Measurements from ENCODE around the gene FANCD2. TPM values are rescaled to one million over a fixed set of nuclear protein-coding genes. Genes with fewer than 3 reads are reported as not detected.
"Not testable (repeated sequence)": the region's sequence is repeated elsewhere in the genome, so short reads cannot be mapped to it uniquely, and the experiment has no call there.

FANCD2 gene
- total RNA-seq, 1 experiment from 2014 or later, result 13.6 TPM

DNA sequence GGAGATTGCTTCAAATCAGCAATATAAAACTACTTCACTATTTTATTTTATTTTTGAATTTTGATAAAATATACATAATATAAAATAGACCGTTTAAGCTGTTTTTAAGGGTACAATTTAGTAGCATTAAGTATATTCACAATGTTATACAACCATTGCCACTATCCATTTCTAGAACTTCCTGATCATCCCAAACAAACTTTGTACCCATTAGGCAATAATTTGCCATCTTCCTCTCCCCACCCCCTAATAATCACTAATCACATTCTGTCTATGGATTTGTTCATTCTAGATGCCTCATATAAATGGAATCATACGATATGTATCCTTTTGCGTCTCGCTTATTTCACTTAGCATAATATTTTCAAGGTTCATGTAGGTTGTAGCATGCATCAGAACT lies 28.9 kb downstream of the FANCD2 start:
- no peaks in the 10 kb centered on the region for H3K27me3 ChIP-seq
- H3K4me3 ChIP-seq, result no peak overlapping the region
- no peaks in the 10 kb centered on the region; the same call in 1 of the 2 replicates for H3K36me3 ChIP-seq
- H3K9me3 ChIP-seq, result no peaks in the 10 kb centered on the region
- DNase-seq, result no peak

DNA sequence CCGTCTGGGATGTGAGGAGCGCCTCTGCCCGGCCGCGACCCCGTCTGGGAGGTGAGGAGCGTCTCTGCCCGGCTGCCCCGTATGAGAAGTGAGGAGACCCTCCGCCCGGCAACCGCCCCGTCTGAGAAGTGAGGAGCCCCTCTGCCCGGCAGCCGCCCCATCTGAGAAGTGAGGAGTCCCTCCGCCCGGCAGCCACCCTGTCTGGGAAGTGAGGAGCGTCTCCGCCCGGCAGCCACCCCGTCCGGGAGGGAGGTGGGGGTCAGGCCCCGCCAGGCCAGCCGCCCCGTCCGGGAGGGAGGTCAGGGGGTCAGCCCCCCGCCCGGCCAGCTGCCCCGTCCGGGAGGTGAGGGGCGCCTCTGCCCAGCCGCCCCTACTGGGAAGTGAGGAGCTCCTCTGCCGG lies 43.8 kb downstream of the FANCD2 start:
- not testable (repeated sequence) for H3K9me3 ChIP-seq, H3K27me3 ChIP-seq, DNase-seq, H3K4me3 ChIP-seq
- H3K36me3 ChIP-seq, result peaks cover 11% of the 10 kb centered on the region

DNA sequence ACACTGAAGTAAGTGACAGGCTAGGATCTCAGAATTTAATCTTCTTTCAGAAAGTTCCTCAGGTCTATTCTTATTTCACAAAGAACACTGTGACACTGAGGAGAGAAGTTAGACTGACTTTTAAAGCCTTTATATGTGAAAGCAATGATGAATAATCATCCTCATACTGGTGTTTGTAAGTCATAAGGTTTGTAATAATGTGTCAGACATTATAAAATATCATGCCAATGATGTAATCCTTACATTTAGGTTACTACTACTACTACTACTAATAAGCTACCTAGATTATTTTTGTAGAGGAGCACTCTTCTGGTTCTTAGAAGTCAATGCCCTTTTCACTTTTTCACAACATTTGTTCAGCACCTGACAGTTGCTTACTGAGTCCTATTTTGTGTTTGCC lies 48.4 kb downstream of the FANCD2 start:
- Histone ChIP-seq H3K27me3 (no peaks in the 10 kb centered on the region), H3K4me3 (no peak overlapping the region), H3K36me3 (peaks cover 8% of the 10 kb centered on the region), H3K9me3 (no peaks in the 10 kb centered on the region)
- DNase-seq, result no peak

DNA sequence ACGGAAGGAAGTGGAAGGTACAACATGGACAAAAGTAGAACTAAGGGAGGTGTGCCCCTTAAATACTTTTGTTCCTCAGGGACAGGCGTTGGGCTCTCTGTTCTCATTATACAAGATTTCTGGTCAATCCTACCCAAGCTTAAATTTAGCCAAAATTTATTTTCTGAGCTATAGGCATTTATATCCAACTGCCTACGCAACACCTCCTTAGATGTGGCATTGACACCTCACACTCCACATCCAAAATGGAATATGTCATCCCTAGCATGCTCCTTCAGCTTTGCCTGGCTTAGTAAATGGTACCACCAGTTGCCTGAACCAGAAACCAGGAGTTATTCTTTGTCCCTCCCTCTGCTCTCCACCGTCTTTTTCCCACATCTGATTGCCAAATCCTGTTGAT lies 55.6 kb downstream of the FANCD2 start:
- Histone ChIP-seq H3K27me3 (no peaks in the 10 kb centered on the region), H3K9me3 (no peaks in the 10 kb centered on the region), H3K36me3 (peaks cover 2% of the 10 kb centered on the region), H3K4me3 (no peak overlapping the region)
- no peak for DNase-seq

DNA sequence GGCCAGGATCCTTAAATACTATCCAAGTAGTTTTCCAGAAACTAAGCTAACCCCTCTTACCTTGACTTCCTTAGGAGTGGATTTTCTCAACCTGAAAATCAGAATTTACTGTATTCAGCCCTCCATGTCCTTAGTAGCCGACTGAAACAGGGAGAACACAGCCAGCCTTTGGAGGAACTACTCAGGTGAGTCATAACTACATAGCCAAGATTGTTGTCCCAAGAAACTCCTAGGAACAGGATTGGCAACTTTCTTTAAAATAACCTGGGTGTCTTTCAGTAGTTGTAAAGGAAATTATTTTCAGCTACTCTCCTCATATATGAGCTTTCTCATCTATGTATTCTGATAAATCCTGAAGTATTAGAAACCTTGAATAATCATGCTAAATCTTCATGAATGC lies 59.5 kb downstream of the FANCD2 start:
- Histone ChIP-seq H3K4me3 (no peak overlapping the region), H3K27me3 (no peaks in the 10 kb centered on the region), H3K9me3 (no peaks in the 10 kb centered on the region), H3K36me3 (peaks cover 4% of the 10 kb centered on the region)
- DNase-seq, result no peak

DNA sequence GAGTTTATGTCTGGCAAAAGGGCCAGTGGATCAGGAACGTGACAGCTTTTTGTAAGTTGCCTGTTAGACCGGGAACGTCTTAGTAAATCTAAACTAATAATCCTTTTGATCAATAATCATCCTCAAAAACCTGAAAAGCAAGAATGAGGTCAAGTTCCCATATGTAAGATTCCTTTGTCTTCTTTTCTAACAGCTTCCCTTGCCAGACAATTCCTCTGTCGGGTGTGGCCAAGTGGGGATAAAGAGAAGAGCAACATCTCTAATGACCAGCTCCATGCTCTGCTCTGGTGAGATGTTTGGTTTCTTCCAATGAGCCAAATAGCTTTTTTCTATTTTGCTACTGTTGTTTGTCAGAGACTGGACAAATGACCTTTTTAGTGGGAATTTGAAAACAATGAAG lies 62.0 kb downstream of the FANCD2 start:
- no peaks in the 10 kb centered on the region for H3K27me3 ChIP-seq
- DNase-seq, result no peak
- H3K36me3 ChIP-seq, result peaks cover 2% of the 10 kb centered on the region
- no peak overlapping the region for H3K4me3 ChIP-seq
- no peaks in the 10 kb centered on the region for H3K9me3 ChIP-seq

DNA sequence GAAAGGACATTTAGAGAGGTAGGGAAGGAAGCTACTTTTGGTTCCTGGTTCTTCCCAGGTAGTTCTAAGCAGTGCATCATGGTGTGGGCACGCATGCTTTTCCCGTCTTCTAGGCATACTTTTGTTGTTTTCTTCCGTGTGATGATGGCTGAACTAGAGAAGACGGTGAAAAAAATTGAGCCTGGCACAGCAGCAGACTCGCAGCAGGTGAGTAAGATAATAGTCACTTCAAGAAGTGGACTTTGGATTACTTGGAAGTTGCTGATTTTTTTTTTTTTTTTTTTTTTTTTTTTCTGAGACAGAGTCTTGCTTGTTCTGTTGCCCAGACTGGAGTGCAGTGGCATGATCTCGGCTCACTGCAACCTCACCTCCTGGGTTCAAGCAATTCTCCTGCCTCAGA lies 63.9 kb downstream of the FANCD2 start:
- Histone ChIP-seq H3K36me3 (peaks cover 2% of the 10 kb centered on the region), H3K9me3 (no peaks in the 10 kb centered on the region), H3K27me3 (no peaks in the 10 kb centered on the region), H3K4me3 (no peak overlapping the region)
- no peak for DNase-seq

DNA sequence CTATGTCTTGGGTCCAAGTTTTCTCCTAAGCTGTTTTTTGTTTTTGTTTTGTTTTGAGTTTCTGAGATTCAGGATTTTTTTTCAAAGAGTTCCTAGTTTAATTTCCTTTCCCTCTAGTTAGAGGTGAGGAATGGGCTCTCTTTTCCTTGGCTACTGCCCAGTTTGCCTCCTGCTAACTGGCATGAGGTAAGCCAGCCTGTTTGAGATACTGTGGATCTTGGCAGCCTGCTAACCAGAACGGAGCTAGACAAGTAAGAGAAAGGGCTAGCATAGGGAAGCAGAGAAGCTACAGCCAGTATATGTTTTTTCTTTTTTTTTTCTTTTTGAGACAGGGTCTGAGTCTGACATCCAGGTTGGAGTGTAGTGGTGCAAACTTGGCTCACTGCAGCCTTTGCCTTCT lies 64.5 kb downstream of the FANCD2 start:
- DNase-seq, result not testable (repeated sequence)

DNA sequence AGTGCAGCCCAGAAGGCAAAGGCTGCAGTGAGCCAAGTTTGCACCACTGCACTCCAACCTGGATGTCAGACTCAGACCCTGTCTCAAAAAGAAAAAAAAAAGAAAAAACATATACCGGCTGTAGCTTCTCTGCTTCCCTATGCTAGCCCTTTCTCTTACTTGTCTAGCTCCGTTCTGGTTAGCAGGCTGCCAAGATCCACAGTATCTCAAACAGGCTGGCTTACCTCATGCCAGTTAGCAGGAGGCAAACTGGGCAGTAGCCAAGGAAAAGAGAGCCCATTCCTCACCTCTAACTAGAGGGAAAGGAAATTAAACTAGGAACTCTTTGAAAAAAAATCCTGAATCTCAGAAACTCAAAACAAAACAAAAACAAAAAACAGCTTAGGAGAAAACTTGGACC lies 65.2 kb downstream of the FANCD2 start:
- H3K27me3 ChIP-seq, H3K4me3 ChIP-seq, DNase-seq, H3K36me3 ChIP-seq, H3K9me3 ChIP-seq: not testable (repeated sequence)

More for the DNA sequence above, 64.5 kb downstream of the FANCD2 start:
- not testable (repeated sequence) for H3K36me3 ChIP-seq, H3K9me3 ChIP-seq, H3K27me3 ChIP-seq, H3K4me3 ChIP-seq

DNA sequence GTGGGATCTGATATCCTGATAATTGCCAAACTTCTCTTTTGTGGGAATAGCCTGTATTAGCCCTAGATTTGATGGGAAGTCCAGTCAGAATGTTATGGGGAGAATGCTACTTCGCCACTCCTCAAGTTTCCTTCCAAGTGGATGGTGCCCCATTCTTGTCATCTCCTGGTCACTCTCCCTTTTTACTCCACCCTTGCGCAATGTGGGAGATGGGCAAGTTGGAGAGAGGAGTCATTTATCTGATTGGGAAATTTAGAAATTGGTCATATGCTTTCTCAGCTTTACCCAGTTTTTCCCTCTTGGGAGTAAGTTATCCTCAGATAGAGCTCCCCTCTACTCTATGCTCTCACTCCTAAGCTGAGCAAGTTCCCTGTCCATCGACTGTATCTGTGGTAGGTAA lies 67.4 kb downstream of the FANCD2 start:
- no peaks in the 10 kb centered on the region for H3K27me3 ChIP-seq
- no peak overlapping the region for H3K4me3 ChIP-seq
- H3K9me3 ChIP-seq, result no peaks in the 10 kb centered on the region
- peaks cover 4% of the 10 kb centered on the region; the same call in 1 of the 2 replicates for H3K36me3 ChIP-seq
- DNase-seq, result no peak

DNA sequence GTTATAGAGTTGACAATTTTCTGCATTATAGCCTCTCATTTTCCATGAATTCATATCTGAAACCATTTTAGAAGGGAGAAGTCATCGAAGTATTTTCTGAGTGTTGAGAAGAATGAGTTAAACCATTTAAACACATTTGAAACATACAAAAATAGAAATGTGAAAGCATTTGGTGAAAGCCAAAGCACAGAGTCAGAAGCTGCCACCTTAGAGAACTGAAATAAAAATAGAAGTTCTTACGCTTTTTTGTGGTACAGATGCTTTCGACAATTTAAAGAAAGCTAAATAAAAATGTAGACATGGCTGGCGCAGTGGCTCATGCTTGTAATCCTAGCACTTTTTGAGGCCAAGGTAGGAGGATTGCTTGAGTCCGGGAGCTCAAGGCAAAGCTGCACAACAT lies 72.8 kb downstream of the FANCD2 start:
- Histone ChIP-seq H3K4me3 (no peak overlapping the region), H3K27me3 (no peaks in the 10 kb centered on the region), H3K9me3 (no peaks in the 10 kb centered on the region), H3K36me3 (peaks cover 2% of the 10 kb centered on the region; the same call in 1 of the 2 replicates)
- DNase-seq, result no peak

DNA sequence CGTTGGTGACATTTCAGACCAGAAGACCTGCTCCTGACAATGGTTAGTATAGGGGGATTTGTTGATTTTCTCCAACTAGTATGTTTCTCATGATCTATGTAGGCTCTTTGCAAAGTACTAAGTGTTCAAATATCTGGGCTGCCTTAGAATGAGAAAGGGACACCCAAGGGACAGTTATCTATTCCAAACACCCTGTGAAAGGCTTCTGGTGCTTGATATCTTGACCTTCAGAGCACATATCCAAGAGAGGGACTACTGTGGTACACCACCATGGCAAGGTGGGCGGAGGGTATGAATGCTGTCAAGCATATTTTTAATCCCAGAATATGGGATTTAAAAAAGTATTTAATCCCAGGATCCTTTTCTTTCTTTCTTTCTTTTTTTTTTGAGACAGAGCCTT lies 80.7 kb downstream of the FANCD2 start:
- Histone ChIP-seq H3K9me3 (no peaks in the 10 kb centered on the region), H3K36me3 (no peaks in the 10 kb centered on the region), H3K4me3 (no peak overlapping the region), H3K27me3 (no peaks in the 10 kb centered on the region)
- DNase-seq, result no peak

DNA sequence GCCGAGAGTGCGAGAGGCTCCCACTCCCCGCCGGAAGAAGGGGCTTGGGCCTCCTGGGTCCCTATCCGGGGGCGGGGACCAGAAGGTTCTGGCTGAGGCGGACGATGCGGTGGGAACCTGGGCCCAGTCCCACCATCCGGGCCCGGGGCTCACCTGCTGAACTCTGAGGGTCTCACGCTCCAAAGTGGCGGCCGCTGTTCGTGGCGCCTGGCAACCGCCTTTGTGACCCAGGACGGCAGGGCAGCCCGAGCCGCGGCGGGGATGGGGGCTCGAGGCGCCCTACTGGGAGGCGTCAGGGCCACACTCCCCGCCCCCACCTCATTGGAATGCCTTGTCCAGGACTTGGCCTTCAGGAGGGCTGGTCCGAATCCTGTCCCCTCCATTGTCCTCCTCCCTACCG lies 81.9 kb downstream of the FANCD2 start, which contains the start of gene FANCD2OS:
FANCD2OS (minus strand) TSS at position 165 of the 400 bp plus-strand sequence. CDS start 3,481 bp downstream, outside the sequence.
- Histone ChIP-seq H3K4me3 (no peak within 1 kb of the TSS), H3K27me3 (no peaks in the 10 kb centered on the region), H3K9me3 (no peaks in the 10 kb centered on the region), H3K36me3 (no peaks in the 10 kb centered on the region)
- DNase-seq, result no peak

DNA sequence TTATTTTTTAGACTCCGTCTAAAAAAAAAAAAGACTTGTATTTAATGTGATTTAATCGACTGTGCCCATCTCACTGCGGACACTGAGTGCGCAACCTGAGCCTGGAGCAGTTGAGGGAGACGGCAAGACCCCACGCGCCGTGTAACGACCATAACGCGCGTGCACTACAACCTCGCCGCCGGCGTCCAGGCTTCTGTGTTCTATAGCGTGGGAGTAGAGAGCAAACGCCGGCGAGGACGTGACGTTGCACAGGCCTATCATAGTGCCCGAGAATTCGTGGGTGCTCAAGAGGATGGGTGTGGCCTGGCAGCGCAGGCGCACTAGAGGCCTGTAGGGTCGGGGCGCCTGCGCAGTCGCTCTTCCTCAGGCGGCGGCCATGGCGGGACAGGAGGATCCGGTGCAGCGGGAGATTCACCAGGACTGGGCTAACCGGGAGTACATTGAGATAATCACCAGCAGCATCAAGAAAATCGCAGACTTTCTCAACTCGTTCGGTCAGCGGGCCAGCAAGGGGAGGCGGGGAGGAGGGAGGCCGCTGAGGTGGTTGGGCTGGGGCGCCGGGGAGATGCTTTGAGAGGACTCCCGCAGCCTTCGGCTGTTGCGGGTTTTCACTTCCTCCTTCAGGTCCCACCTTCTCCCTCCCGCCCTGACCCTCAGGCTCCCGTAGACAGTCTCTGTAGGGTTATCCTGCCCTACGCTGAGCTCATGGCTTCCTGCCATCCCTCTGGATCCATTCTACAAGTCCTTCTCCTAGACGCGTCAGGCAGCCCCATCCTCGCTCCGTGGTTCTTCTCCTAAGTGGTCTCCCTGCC lies 89.3 kb downstream of the FANCD2 start, which contains the start of gene BRK1:
BRK1 (plus strand) TSS at position 350 of the 812 bp plus-strand sequence; CDS start at position 377, 27 bp downstream.
- Histone ChIP-seq H3K27me3 (no peaks in the 10 kb centered on the region), H3K4me3 (peak within 1 kb of the TSS; percentile 79), H3K36me3 (no peaks in the 10 kb centered on the region), H3K9me3 (no peaks in the 10 kb centered on the region)
- DNase-seq, result peak; percentile 91

DNA sequence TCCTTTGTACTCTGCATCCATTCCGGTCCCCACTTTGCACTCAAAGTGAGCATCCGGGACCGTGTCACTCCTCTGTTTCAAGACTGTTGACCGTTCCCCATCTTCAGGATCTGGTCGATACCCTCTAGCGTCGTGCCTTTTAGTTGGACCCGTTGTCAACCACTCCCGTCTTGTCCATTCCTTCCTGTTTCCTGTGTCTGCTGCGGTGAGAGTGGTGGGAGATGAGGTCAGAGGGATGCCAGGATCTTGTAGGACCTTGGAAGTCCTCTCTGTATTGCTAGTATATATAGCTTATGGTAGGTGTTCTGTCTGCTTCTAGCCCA lies 89.9 kb downstream of the FANCD2 start:
- Histone ChIP-seq H3K4me3 (peak overlapping the region; percentile 79), H3K27me3 (no peaks in the 10 kb centered on the region), H3K36me3 (no peaks in the 10 kb centered on the region), H3K9me3 (no peaks in the 10 kb centered on the region)
- peak; percentile 17 for DNase-seq

DNA sequence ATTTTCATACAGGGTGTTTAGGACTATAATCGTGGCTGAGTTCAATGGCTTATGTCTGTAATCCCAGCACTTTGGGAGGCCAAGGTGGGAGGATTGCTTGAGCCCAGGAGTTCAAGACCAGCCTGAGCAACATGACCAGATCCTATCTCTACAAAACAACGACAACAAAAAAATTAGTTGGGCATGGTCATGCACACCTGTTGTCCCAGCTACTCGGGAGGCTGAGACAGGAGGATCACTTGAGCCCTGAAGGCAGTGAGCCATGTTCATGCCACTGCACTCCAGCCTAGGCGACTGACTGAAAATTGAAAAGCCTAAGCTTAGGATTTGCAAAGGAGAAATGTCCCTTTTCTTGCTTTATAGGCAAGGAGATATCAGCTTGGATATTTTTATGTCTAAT lies 90.7 kb downstream of the FANCD2 start:
- no peaks in the 10 kb centered on the region for H3K9me3 ChIP-seq
- H3K4me3 ChIP-seq, result peak overlapping the region; percentile 79
- no peaks in the 10 kb centered on the region for H3K27me3 ChIP-seq
- no peak for DNase-seq
- H3K36me3 ChIP-seq, result no peaks in the 10 kb centered on the region; the same call in 1 of the 2 replicates

DNA sequence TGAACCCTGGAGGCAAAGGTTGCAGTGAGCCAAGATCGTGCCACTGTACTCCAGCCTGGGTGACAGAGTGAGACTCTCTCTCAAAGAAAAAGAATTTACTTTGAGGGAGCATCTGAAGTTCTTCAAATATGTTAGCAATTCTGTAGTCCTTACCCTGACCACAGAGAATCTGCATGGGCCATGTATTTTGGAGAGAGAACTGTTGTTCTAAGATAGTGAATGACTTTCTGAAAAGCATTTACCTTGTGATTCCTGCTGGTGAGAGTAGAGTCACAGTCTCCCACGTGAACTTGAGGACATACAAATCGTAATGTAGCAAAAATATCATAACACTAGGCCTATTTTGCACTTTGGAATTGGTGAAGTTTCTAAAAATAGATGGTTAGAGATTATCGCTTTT lies 93.1 kb downstream of the FANCD2 start:
- Histone ChIP-seq H3K27me3 (no peaks in the 10 kb centered on the region), H3K4me3 (no peak overlapping the region), H3K9me3 (no peaks in the 10 kb centered on the region), H3K36me3 (peaks cover 2% of the 10 kb centered on the region; the same call in 1 of the 2 replicates)
- no peak for DNase-seq

DNA sequence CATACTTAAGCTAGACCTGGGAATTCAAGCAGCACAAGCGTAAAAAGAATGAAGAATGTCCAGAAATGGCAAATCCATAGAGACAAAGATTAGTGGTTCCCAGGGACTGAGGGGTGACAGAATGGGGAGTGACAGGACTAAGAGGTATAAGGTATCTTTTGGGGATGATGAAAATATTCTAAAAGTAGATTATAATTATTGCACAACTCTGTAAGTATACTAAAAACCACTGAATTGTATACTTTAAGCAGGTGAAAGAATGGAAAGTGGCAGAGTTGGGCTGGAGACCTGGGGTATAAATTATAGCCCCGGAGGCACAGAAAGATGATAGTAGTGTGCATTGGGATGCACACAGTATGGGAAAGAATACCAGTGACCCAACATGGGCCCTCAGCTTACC lies 94.8 kb downstream of the FANCD2 start:
- Histone ChIP-seq H3K36me3 (peaks cover 7% of the 10 kb centered on the region; the same call in 1 of the 2 replicates), H3K4me3 (no peak overlapping the region), H3K27me3 (no peaks in the 10 kb centered on the region), H3K9me3 (no peaks in the 10 kb centered on the region)
- DNase-seq, result no peak

Data from MG63 (cell line).